ENCODE data around the gene KRT4.

GRCh38 chr12:52769946-52770345 is 44.0 kb downstream of the KRT4 start:
- TF ChIP-seq CTCF (IDR thresholded peaks at IDR 0.05) (no peak), POLR2A (IDR thresholded peaks at IDR 0.05) (no peak)
